SK-N-MC (cell line): ENCODE results near the gene CCIN.

Source experiments
- DNase-seq: peaks from one replicate; pipeline ENCODE4 v3.0.0-alpha.2; 2011; ENCODE audit warnings: low read depth, low spot score
- H3K27ac ChIP-seq: fragments of 200-600 bp; sonication (generic); 2 replicates; pipeline ENCODE4 v1.5.1; 2016; ENCODE audit warnings: mixed run types
- H3K36me3 ChIP-seq: fragments of 200-600 bp; sonication (generic); 2 replicates; pipeline ENCODE4 v1.6.1; 2017; ENCODE audit warnings: antibody characterized with exemption, low read length, mixed read lengths; ENCODE audit not compliant: insufficient read depth
- H3K4me3 ChIP-seq: fragments of 200-600 bp; sonication (generic); 2 replicates; pipeline ENCODE4 v1.5.1; 2016
- H3K9ac ChIP-seq: fragments of 200-600 bp; sonication (generic); 2 replicates; pipeline ENCODE4 v1.8.0; 2017; ENCODE audit warnings: mixed run types, mixed read lengths; ENCODE audit not compliant: insufficient read length
- H3K9me3 ChIP-seq: fragments of 200-600 bp; sonication (generic); 2 replicates; pipeline ENCODE4 v1.6.1; 2017; ENCODE audit warnings: low read depth, mild to moderate bottlenecking, antibody characterized with exemption, low read length, moderate library complexity, mixed read lengths
- EZH2 ChIP-seq: fragments of 200-600 bp; sonication (generic); IDR thresholded peaks from one replicate; pipeline ENCODE4 v1.6.1; 2017; ENCODE audit warnings: antibody characterized with exemption
- FOXP2 ChIP-seq: optimal IDR thresholded peaks from 2 replicates; pipeline ENCODE3; 2011; ENCODE audit warnings: mild to moderate bottlenecking, moderate library complexity; ENCODE audit not compliant: insufficient read depth; ENCODE audit errors: extremely low read length, control extremely low read depth
- POLR2AphosphoS5 ChIP-seq: IDR thresholded peaks from 2 replicates; pipeline ENCODE4 v1.6.1; 2012; ENCODE audit warnings: mild to moderate bottlenecking, low read depth, low read length, borderline replicate concordance

Gene CCIN

GRCh38 chr9:36163049-36163785 is 6.0 kb upstream of the CCIN start:
- TF ChIP-seq FOXP2 (no peak), POLR2AphosphoS5 (no peak), EZH2 (no peak)
- no peak overlapping the region for H3K9ac ChIP-seq
- H3K27ac ChIP-seq = peak overlapping the region; percentile 60

GRCh38 chr9:36163786-36164170 is 5.4 kb upstream of the CCIN start:
- no peak overlapping the region for H3K9ac ChIP-seq
- TF ChIP-seq EZH2 = no peak
- no peak for TF ChIP-seq FOXP2
- no peak for TF ChIP-seq POLR2AphosphoS5
- no peak for DNase-seq
- H3K9me3 ChIP-seq = no peaks in the 10 kb centered on the region
- H3K4me3 ChIP-seq = no peak overlapping the region
- no peak overlapping the region for H3K27ac ChIP-seq
- no peaks in the 10 kb centered on the region for H3K36me3 ChIP-seq

More at GRCh38 chr9:36163049-36163785, 6.0 kb upstream of the CCIN start:
- Histone ChIP-seq H3K4me3 (no peak overlapping the region), H3K36me3 (no peaks in the 10 kb centered on the region), H3K9me3 (no peaks in the 10 kb centered on the region)
- DNase-seq = no peak

GRCh38 chr9:36164372-36164771 is 4.8 kb upstream of the CCIN start:
- H3K9ac ChIP-seq = no peak overlapping the region
- no peaks in the 10 kb centered on the region for H3K36me3 ChIP-seq
- no peak overlapping the region for H3K27ac ChIP-seq
- no peaks in the 10 kb centered on the region for H3K9me3 ChIP-seq
- H3K4me3 ChIP-seq = no peak overlapping the region
- DNase-seq = no peak
- TF ChIP-seq FOXP2 (no peak), POLR2AphosphoS5 (no peak), EZH2 (no peak)

GRCh38 chr9:36164989-36165388 is 4.2 kb upstream of the CCIN start:
- no peak overlapping the region for H3K9ac ChIP-seq
- H3K4me3 ChIP-seq = no peak overlapping the region
- DNase-seq = no peak
- H3K36me3 ChIP-seq = no peaks in the 10 kb centered on the region
- TF ChIP-seq POLR2AphosphoS5 (no peak), FOXP2 (no peak), EZH2 (no peak)
- no peak overlapping the region for H3K27ac ChIP-seq
- H3K9me3 ChIP-seq = no peaks in the 10 kb centered on the region

GRCh38 chr9:36165826-36166167 is 3.4 kb upstream of the CCIN start:
- Histone ChIP-seq H3K27ac (no peak overlapping the region), H3K4me3 (no peak overlapping the region), H3K9ac (no peak overlapping the region), H3K36me3 (no peaks in the 10 kb centered on the region), H3K9me3 (no peaks in the 10 kb centered on the region)
- TF ChIP-seq EZH2 (no peak), POLR2AphosphoS5 (no peak), FOXP2 (no peak)
- no peak for DNase-seq

GRCh38 chr9:36166168-36166927 is 2.8 kb upstream of the CCIN start:
- no peak overlapping the region for H3K9ac ChIP-seq
- no peak for TF ChIP-seq FOXP2
- no peak for TF ChIP-seq POLR2AphosphoS5
- TF ChIP-seq EZH2 = no peak
- no peak overlapping the region for H3K27ac ChIP-seq
- H3K4me3 ChIP-seq = peak overlapping the region; percentile 75
- no peak for DNase-seq
- H3K36me3 ChIP-seq = no peaks in the 10 kb centered on the region
- no peaks in the 10 kb centered on the region for H3K9me3 ChIP-seq

GRCh38 chr9:36169708-36170107 is 520 bp downstream of the CCIN start:
- Histone ChIP-seq H3K9me3 (no peaks in the 10 kb centered on the region), H3K9ac (no peak overlapping the region), H3K36me3 (no peaks in the 10 kb centered on the region), H3K27ac (no peak overlapping the region), H3K4me3 (no peak overlapping the region)
- no peak for DNase-seq
- no peak for TF ChIP-seq FOXP2
- TF ChIP-seq POLR2AphosphoS5 = no peak
- no peak for TF ChIP-seq EZH2

- TF ChIP-seq EZH2 (no peak), FOXP2 (no peak), POLR2AphosphoS5 (no peak)
- DNase-seq = no peak
- Histone ChIP-seq H3K27ac (no peak overlapping the region), H3K9me3 (no peaks in the 10 kb centered on the region), H3K9ac (no peak overlapping the region), H3K36me3 (no peaks in the 10 kb centered on the region), H3K4me3 (no peak overlapping the region)
Observed at GRCh38 chr9:36170531-36170930, 1.3 kb downstream of the CCIN start.

- DNase-seq = no peak
- Histone ChIP-seq H3K9me3 (no peaks in the 10 kb centered on the region), H3K4me3 (no peak overlapping the region), H3K27ac (no peak overlapping the region), H3K9ac (no peak overlapping the region), H3K36me3 (no peaks in the 10 kb centered on the region)
- no peak for TF ChIP-seq EZH2
- TF ChIP-seq FOXP2 = no peak
- no peak for TF ChIP-seq POLR2AphosphoS5
Observed at GRCh38 chr9:36173861-36174260, 4.7 kb downstream of the CCIN start.
